Hepatocyte (in vitro differentiated cells): ENCODE results near the gene TRAPPC3. TPM values are rescaled to one million over a fixed set of nuclear protein-coding genes. Genes with fewer than 3 reads are reported as not detected.

ENCODE experiments used
- DNase-seq: peaks from one replicate; pipeline ENCODE4 v3.0.0-alpha.2; 2016; ENCODE audit warnings: low spot score
- H2AFZ ChIP-seq: fragments of 200-600 bp; sonication (generic); 2 replicates; pipeline ENCODE4 v1.6.0; 2016; ENCODE audit warnings: antibody characterized with exemption, mild to moderate bottlenecking
- H3K27ac ChIP-seq: fragments of 200-600 bp; sonication (generic); 2 replicates; pipeline ENCODE4 v1.5.1; 2016; ENCODE audit warnings: mild to moderate bottlenecking
- H3K27me3 ChIP-seq: fragments of 200-600 bp; sonication (generic); 2 replicates; pipeline ENCODE4 v1.6.1; 2016
- H3K36me3 ChIP-seq: fragments of 200-600 bp; sonication (generic); replicated peaks from 2 replicates; pipeline ENCODE4 v1.5.1; 2016; ENCODE audit warnings: low read depth; ENCODE audit not compliant: insufficient read depth
- H3K4me1 ChIP-seq: fragments of 200-600 bp; sonication (generic); 2 replicates; pipeline ENCODE4 v1.5.1; 2016; ENCODE audit warnings: mild to moderate bottlenecking, moderate library complexity; ENCODE audit not compliant: insufficient read depth
- H3K4me2 ChIP-seq: fragments of 200-600 bp; sonication (generic); 2 replicates; pipeline ENCODE4 v1.6.0; 2016
- H3K4me3 ChIP-seq: fragments of 200-600 bp; sonication (generic); 2 replicates; pipeline ENCODE4 v1.5.1; 2016; ENCODE audit warnings: mild to moderate bottlenecking
- H3K79me2 ChIP-seq: fragments of 200-600 bp; sonication (generic); 2 replicates; pipeline ENCODE4 v1.6.0; 2017; ENCODE audit warnings: mild to moderate bottlenecking
- H3K9me2 ChIP-seq: fragments of 200-600 bp; sonication (generic); replicated peaks from 2 replicates; pipeline ENCODE4 v1.6.0; 2017; ENCODE audit warnings: mild to moderate bottlenecking; ENCODE audit not compliant: insufficient read depth
- H3K9me3 ChIP-seq: fragments of 200-600 bp; sonication (generic); 2 replicates; pipeline ENCODE4 v1.5.1; 2016; ENCODE audit warnings: low read depth, mild to moderate bottlenecking
- H4K20me1 ChIP-seq: fragments of 200-600 bp; sonication (generic); 2 replicates; pipeline ENCODE4 v1.6.0; 2016; ENCODE audit warnings: mild to moderate bottlenecking; ENCODE audit not compliant: insufficient read depth, poor library complexity, severe bottlenecking
- EZH2 ChIP-seq: fragments of 200-600 bp; sonication (generic); IDR thresholded peaks from 2 replicates; pipeline ENCODE4 v1.6.1; 2016; ENCODE audit warnings: antibody characterized with exemption, mild to moderate bottlenecking, borderline replicate concordance
- EZH2phosphoT487 ChIP-seq: fragments of 200-600 bp; sonication (generic); IDR thresholded peaks from one replicate; pipeline ENCODE4 v1.6.1; 2018; ENCODE audit warnings: antibody characterized with exemption, mild to moderate bottlenecking, low read depth, moderate library complexity; ENCODE audit not compliant: unreplicated experiment, severe bottlenecking
- WGBS: methylation state at CpG from one replicate; pipeline ENCODE4 v1.1.6; 2016; ENCODE audit warnings: low lambda C conversion rate; ENCODE audit errors: missing lambda C conversion rate; 5-methylcytosine and 5-hydroxymethylcytosine counted together
- polyA plus RNA-seq: library from polyadenylated mRNA; unstranded; fragments of >200 nt; fragmentation: Nextera tagmentation; extraction: Ambion mirVana; gene quantifications from 2 replicates; pipeline ENCODE4 v1.2.1, GENCODE V29; 2016
- total RNA-seq: library from RNA; depleted of rRNA; stranded (reverse); fragments of >200 nt; gene quantifications from 2 replicates; pipeline ENCODE4 v1.2.3, GENCODE V29; 2014
- TF ChIP-seq, protein P1 (sequence below): fragments of 200-600 bp; sonication (generic); IDR thresholded peaks from 2 replicates; pipeline ENCODE4 v1.5.1; 2016; ENCODE audit warnings: antibody characterized with exemption, mild to moderate bottlenecking; ENCODE audit not compliant: poor library complexity

Gene TRAPPC3
- total and polyA plus RNA-seq, 2 experiments from 2014 or later, result 128 to 131 TPM

GRCh38 chr1:36139521-36139920 lies 9.8 kb downstream of the TRAPPC3 start:
- Histone ChIP-seq H3K4me2 (no peak overlapping the region), H3K9me3 (no peaks in the 10 kb centered on the region), H3K4me1 (peaks cover 9% of the 10 kb centered on the region), H3K27ac (no peak overlapping the region), H2AFZ (no peak overlapping the region), H3K79me2 (peaks cover 47% of the 10 kb centered on the region), H3K4me3 (no peak overlapping the region), H3K9me2 (no peaks in the 10 kb centered on the region), H3K27me3 (no peaks in the 10 kb centered on the region), H3K36me3 (no peaks in the 10 kb centered on the region), H4K20me1 (peaks cover 27% of the 10 kb centered on the region)
- DNase-seq, result no peak
- 92% methylated on average over 5 of the region's 5 CpGs for WGBS
- TF ChIP-seq, protein P1, sequence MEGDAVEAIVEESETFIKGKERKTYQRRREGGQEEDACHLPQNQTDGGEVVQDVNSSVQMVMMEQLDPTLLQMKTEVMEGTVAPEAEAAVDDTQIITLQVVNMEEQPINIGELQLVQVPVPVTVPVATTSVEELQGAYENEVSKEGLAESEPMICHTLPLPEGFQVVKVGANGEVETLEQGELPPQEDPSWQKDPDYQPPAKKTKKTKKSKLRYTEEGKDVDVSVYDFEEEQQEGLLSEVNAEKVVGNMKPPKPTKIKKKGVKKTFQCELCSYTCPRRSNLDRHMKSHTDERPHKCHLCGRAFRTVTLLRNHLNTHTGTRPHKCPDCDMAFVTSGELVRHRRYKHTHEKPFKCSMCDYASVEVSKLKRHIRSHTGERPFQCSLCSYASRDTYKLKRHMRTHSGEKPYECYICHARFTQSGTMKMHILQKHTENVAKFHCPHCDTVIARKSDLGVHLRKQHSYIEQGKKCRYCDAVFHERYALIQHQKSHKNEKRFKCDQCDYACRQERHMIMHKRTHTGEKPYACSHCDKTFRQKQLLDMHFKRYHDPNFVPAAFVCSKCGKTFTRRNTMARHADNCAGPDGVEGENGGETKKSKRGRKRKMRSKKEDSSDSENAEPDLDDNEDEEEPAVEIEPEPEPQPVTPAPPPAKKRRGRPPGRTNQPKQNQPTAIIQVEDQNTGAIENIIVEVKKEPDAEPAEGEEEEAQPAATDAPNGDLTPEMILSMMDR, result no peak
- TF ChIP-seq EZH2phosphoT487 (no peak), EZH2 (no peak)

DNA sequence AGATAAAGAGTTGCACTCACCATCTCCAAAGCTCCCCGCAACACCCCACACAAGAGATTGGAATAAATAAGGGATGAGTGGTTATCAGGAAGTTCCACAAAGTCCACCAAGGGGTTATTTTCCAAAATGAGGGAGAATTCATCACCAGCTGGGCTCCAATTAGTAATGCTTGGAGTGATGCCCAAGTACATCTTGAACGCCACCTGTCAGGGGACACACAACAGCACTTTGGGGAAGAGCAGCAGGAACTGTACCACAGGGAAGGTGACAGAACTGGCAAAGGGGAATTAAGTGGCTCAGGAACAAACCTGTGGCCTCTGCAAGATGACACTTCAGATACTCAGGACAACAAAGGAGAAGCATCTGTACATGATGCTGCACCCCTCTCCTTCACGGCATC lies 11.5 kb downstream of the TRAPPC3 start:
- Histone ChIP-seq H3K9me2 (no peaks in the 10 kb centered on the region), H3K27ac (no peak overlapping the region), H4K20me1 (peaks cover 21% of the 10 kb centered on the region), H2AFZ (no peak overlapping the region), H3K4me1 (peaks cover 13% of the 10 kb centered on the region), H3K4me3 (no peak overlapping the region), H3K36me3 (no peaks in the 10 kb centered on the region), H3K27me3 (no peaks in the 10 kb centered on the region), H3K9me3 (no peaks in the 10 kb centered on the region), H3K79me2 (peaks cover 31% of the 10 kb centered on the region), H3K4me2 (no peak overlapping the region)
- WGBS, result 97% methylated on average over 3 of the region's 3 CpGs
- TF ChIP-seq EZH2phosphoT487 (no peak), EZH2 (no peak)
- TF ChIP-seq, protein P1, result no peak
- DNase-seq, result no peak

- TF ChIP-seq EZH2 (no peak), EZH2phosphoT487 (no peak)
- TF ChIP-seq, protein P1, result no peak
Observed at GRCh38 chr1:36137226-36137625, 12.1 kb downstream of the TRAPPC3 start.

DNA sequence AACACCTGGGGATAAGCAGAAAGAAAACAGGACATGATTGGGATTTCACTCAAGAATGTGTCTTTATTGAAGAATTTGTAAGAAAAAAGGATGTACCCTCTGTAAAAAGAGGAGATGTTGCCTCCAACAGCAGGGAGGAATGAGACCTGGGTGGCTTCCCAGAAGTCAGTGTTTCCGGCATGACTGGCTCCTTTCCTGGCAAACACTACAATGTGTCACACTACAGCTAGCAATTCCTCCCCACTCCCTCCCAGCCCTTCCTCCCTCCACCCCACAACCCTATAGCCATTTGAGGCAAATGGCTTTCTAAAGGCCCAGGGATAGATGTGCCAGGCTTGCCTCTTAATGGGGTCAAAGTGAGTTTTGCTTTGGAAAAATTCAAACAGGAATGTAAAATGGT lies 12.8 kb downstream of the TRAPPC3 start:
- H3K4me2 ChIP-seq, result no peak overlapping the region
- DNase-seq, result no peak
- H3K9me2 ChIP-seq, result no peaks in the 10 kb centered on the region
- no peaks in the 10 kb centered on the region for H3K9me3 ChIP-seq
- no peaks in the 10 kb centered on the region for H3K36me3 ChIP-seq
- H3K4me3 ChIP-seq, result no peak overlapping the region
- H3K27ac ChIP-seq, result no peak overlapping the region
- 86% methylated on average over 1 of the region's 1 CpG for WGBS
- TF ChIP-seq EZH2, result no peak
- TF ChIP-seq, protein P1, result no peak
- no peak for TF ChIP-seq EZH2phosphoT487
- peaks cover 21% of the 10 kb centered on the region for H4K20me1 ChIP-seq
- H3K27me3 ChIP-seq, result no peaks in the 10 kb centered on the region
- H3K4me1 ChIP-seq, result peaks cover 10% of the 10 kb centered on the region
- H2AFZ ChIP-seq, result no peak overlapping the region
- H3K79me2 ChIP-seq, result peaks cover 22% of the 10 kb centered on the region

More at GRCh38 chr1:36137226-36137625, 12.1 kb downstream of the TRAPPC3 start:
- H3K27me3 ChIP-seq, result no peaks in the 10 kb centered on the region
- no peaks in the 10 kb centered on the region for H3K9me3 ChIP-seq
- no peak overlapping the region for H3K4me3 ChIP-seq
- H2AFZ ChIP-seq, result no peak overlapping the region
- no peak overlapping the region for H3K4me2 ChIP-seq
- H4K20me1 ChIP-seq, result peaks cover 21% of the 10 kb centered on the region
- no peak overlapping the region for H3K27ac ChIP-seq
- no peaks in the 10 kb centered on the region for H3K36me3 ChIP-seq
- no peaks in the 10 kb centered on the region for H3K9me2 ChIP-seq
- WGBS, result 91% methylated on average over 5 of the region's 5 CpGs
- H3K79me2 ChIP-seq, result peaks cover 26% of the 10 kb centered on the region
- H3K4me1 ChIP-seq, result peaks cover 10% of the 10 kb centered on the region
- DNase-seq, result no peak
